ENCODE results near the gene NRTN.

GRCh38 chr19:5767949-5768348, 36.9 kb upstream of the NRTN start:
- TF ChIP-seq EP300 (conservative IDR thresholded peaks at IDR 0.05; ENCODE audit: poor library complexity, severe bottlenecking) (no peak), EZH2 (IDR thresholded peaks at IDR 0.05; ENCODE audit: borderline replicate concordance, insufficient read depth, low read length, poor library complexity, severe bottlenecking) (no peak)
- TF ChIP-seq, protein P1, sequence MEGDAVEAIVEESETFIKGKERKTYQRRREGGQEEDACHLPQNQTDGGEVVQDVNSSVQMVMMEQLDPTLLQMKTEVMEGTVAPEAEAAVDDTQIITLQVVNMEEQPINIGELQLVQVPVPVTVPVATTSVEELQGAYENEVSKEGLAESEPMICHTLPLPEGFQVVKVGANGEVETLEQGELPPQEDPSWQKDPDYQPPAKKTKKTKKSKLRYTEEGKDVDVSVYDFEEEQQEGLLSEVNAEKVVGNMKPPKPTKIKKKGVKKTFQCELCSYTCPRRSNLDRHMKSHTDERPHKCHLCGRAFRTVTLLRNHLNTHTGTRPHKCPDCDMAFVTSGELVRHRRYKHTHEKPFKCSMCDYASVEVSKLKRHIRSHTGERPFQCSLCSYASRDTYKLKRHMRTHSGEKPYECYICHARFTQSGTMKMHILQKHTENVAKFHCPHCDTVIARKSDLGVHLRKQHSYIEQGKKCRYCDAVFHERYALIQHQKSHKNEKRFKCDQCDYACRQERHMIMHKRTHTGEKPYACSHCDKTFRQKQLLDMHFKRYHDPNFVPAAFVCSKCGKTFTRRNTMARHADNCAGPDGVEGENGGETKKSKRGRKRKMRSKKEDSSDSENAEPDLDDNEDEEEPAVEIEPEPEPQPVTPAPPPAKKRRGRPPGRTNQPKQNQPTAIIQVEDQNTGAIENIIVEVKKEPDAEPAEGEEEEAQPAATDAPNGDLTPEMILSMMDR (IDR thresholded peaks at IDR 0.05; ENCODE audit: poor library complexity, severe bottlenecking), result no peak
